Cardiac muscle cell (in vitro differentiated cells and primary cell): ENCODE results near the gene ABCC11. TPM values are rescaled to one million over a fixed set of nuclear protein-coding genes. Genes with fewer than 3 reads are reported as not detected.

ENCODE experiments used
- DNase-seq, 2 donors: peaks; one replicate each; pipeline versions ENCODE4 v3.0.0 to v3.0.0-alpha.2; 2010 to 2017; ENCODE audit warnings: low read depth in 1 of 2, low spot score in 1 of 2
- H3K27ac ChIP-seq: fragments of 200-600 bp; sonication (generic); 2 replicates; pipeline ENCODE4 v1.5.1; 2016
- H3K27me3 ChIP-seq: fragments of 200-600 bp; sonication (generic); 2 replicates; pipeline ENCODE4 v1.6.0; 2016; ENCODE audit warnings: control low read depth
- H3K36me3 ChIP-seq: fragments of 200-600 bp; sonication (generic); 2 replicates; pipeline ENCODE4 v1.5.1; 2016; ENCODE audit warnings: control low read depth
- H3K4me1 ChIP-seq: fragments of 200-600 bp; sonication (generic); 2 replicates; pipeline ENCODE4 v1.8.1; 2017; ENCODE audit warnings: low read depth, mild to moderate bottlenecking, mixed run types
- H3K4me3 ChIP-seq: fragments of 200-600 bp; sonication (generic); 2 replicates; pipeline ENCODE4 v1.5.1; 2016; ENCODE audit warnings: mild to moderate bottlenecking
- H3K9me3 ChIP-seq: fragments of 200-600 bp; sonication (generic); 2 replicates; pipeline ENCODE4 v1.5.1; 2017; ENCODE audit warnings: low read depth, mild to moderate bottlenecking, control low read depth
- polyA plus RNA-seq: library from polyadenylated mRNA; unstranded; fragments of >200 nt; fragmentation: Nextera tagmentation; extraction: Ambion mirVana; gene quantifications from 2 replicates; pipeline ENCODE4 v1.2.1, GENCODE V29; 2016
- total RNA-seq: library from RNA; depleted of rRNA; stranded (reverse); fragments of >200 nt; gene quantifications from 2 replicates; pipeline ENCODE4 v1.2.3, GENCODE V29; 2016
- TF ChIP-seq, protein P1 (sequence below): IDR thresholded peaks from 2 replicates; pipeline ENCODE4 v1.5.1; 2012; ENCODE audit warnings: low read depth, mild to moderate bottlenecking, low read length

ABCC11 gene
- total and polyA plus RNA-seq, 2 experiments from 2014 or later: 0.05 to 0.18 TPM

- no peaks in the 10 kb centered on the region for H3K4me1 ChIP-seq
- no peaks in the 10 kb centered on the region for H3K36me3 ChIP-seq
- H3K4me3 ChIP-seq: no peak overlapping the region
- no peak for DNase-seq
- H3K9me3 ChIP-seq: no peaks in the 10 kb centered on the region
- H3K27me3 ChIP-seq: no peaks in the 10 kb centered on the region
- TF ChIP-seq, protein P1, sequence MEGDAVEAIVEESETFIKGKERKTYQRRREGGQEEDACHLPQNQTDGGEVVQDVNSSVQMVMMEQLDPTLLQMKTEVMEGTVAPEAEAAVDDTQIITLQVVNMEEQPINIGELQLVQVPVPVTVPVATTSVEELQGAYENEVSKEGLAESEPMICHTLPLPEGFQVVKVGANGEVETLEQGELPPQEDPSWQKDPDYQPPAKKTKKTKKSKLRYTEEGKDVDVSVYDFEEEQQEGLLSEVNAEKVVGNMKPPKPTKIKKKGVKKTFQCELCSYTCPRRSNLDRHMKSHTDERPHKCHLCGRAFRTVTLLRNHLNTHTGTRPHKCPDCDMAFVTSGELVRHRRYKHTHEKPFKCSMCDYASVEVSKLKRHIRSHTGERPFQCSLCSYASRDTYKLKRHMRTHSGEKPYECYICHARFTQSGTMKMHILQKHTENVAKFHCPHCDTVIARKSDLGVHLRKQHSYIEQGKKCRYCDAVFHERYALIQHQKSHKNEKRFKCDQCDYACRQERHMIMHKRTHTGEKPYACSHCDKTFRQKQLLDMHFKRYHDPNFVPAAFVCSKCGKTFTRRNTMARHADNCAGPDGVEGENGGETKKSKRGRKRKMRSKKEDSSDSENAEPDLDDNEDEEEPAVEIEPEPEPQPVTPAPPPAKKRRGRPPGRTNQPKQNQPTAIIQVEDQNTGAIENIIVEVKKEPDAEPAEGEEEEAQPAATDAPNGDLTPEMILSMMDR: no peak
- H3K27ac ChIP-seq: no peak overlapping the region
These were observed 93.6 kb downstream of the ABCC11 start for GRCh38 chr16:48153774-48154173.

DNA sequence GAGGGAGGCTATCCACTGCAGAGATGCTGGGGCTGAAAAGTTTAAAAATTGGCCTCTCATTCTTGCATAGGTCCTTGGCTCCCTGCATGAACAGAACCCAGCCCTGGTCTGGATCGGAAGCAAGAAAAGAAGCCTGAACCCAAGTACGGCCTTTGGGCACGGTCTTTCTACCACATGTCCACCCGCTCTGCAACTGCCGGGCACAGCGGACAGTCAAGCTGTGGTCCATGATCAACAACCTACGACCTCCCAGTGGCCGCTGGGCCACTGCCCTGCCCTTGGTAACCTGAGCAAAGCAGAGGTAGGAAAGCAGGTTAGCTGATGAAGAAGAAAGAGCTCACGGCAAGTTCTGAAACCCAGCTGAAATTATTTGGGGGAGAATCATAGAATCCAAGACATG is 95.1 kb downstream of the ABCC11 start:
- no peaks in the 10 kb centered on the region for H3K9me3 ChIP-seq
- H3K4me3 ChIP-seq: no peak overlapping the region
- H3K27ac ChIP-seq: no peak overlapping the region
- no peaks in the 10 kb centered on the region for H3K36me3 ChIP-seq
- no peaks in the 10 kb centered on the region for H3K27me3 ChIP-seq
- TF ChIP-seq, protein P1: no peak
- H3K4me1 ChIP-seq: no peaks in the 10 kb centered on the region
- DNase-seq: no peak

DNA sequence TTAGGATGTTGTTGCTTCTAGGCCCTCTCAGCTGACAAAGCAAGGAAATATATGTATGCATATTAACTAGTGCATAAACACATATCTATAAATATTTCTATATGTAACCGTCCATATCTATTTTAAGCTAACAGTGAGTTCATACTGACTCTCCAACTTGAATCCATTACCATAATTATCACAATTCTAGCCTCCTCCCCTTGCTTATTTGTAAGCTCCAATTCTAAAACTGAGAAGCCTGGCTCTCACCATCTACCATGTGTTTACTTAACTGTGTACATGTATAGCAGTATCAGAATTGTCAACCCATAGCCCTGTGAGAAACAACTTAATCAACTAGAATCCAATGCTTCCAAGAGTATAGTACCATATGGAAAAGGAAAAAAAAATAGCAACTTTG is 96.6 kb downstream of the ABCC11 start:
- no peaks in the 10 kb centered on the region for H3K27me3 ChIP-seq
- no peaks in the 10 kb centered on the region for H3K36me3 ChIP-seq
- no peak overlapping the region for H3K27ac ChIP-seq
- H3K4me3 ChIP-seq: no peak overlapping the region
- H3K4me1 ChIP-seq: no peaks in the 10 kb centered on the region
- DNase-seq: no peak
- TF ChIP-seq, protein P1: no peak
- H3K9me3 ChIP-seq: no peaks in the 10 kb centered on the region

DNA sequence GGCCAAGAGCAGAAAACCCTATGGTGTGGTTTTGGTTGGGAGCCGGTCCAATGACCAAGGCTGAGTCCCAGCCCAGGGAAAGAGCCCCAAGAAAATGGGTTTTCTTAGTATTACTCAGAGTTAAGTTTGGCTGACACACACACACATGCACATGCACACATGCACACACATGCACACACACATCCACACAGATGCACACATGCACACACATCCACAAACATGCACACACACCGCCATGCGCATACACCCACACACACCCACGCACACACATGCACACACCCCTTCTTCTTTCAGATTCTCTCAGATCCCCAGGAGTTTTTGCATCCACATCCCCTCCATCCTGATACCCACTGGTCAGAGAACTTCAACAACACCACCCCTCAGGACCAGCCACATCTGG is 100.6 kb downstream of the ABCC11 start:
- Histone ChIP-seq H3K4me1 (no peaks in the 10 kb centered on the region), H3K27me3 (no peaks in the 10 kb centered on the region), H3K36me3 (no peaks in the 10 kb centered on the region), H3K4me3 (no peak overlapping the region), H3K9me3 (no peaks in the 10 kb centered on the region), H3K27ac (no peak overlapping the region)
- DNase-seq: no peak
- TF ChIP-seq, protein P1: no peak

DNA sequence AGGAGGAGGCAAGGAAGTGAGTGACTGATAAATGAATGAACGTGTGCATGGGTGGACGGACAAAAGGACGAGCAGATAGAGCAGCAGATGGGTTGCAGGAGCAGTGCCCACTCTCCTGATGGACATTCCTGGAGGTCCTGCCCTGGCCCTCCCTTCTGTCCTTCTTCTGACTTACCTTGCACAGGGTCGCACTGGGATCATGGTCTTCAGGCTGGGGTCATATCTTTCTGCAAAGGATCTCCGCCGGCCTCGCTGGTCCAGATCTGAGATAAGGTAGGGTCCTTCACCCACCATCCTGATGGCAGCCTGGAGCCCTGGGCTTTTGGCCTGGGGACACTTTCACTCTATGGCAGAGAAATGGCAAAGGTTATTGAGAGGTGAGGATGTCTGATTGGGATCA is 101.2 kb downstream of the ABCC11 start:
- DNase-seq: no peak
- TF ChIP-seq, protein P1: no peak
- no peak overlapping the region for H3K4me3 ChIP-seq

More for the DNA sequence above, 101.2 kb downstream of the ABCC11 start:
- Histone ChIP-seq H3K9me3 (no peaks in the 10 kb centered on the region), H3K27ac (no peak overlapping the region), H3K27me3 (no peaks in the 10 kb centered on the region), H3K36me3 (no peaks in the 10 kb centered on the region), H3K4me1 (no peaks in the 10 kb centered on the region)
